Breast epithelium (tissue), 3 donors: ENCODE measurements around the gene DEDD2.

ENCODE experiments used
- CTCF ChIP-seq, 3 donors: fragments of 450-650 bp; IDR thresholded peaks; one replicate each; pipeline ENCODE4 v1.5.1; 2016 to 2017; ENCODE audit warnings: antibody characterized with exemption in 3 of 3, mild to moderate bottlenecking in 3 of 3, moderate library complexity in 3 of 3
- POLR2A ChIP-seq: fragments of 450-650 bp; IDR thresholded peaks from one replicate; pipeline ENCODE4 v1.6.1; 2016; ENCODE audit warnings: antibody characterized with exemption, mild to moderate bottlenecking, moderate library complexity
- POLR2AphosphoS5 ChIP-seq, 3 donors: sonication (generic); formaldehyde crosslinking; IDR thresholded peaks; one replicate each; pipeline ENCODE4 v1.6.1; 2017; ENCODE audit warnings: antibody characterized with exemption in 3 of 3

DNA sequence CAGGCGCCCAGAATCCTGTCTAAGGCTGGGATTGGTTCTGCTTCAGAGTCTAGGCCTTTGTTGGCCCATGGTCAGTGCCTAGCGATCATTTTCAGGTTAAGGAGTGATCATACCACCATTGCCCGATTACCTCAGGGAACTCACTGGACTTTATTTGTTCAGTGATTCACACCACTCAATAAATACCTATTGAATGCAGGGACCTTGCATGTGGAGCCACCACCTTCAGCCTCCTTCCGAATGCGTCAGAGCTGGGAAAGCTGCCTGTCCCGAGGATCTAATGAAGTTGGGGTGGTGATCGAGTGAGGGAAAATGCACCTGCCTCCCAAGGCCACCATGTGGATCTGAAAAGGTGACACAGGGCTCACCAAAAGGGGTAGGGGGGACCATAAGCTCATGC, 45.2 kb downstream of the DEDD2 start:
- TF ChIP-seq CTCF (IDR thresholded peaks at IDR 0.05) (no peak), POLR2AphosphoS5 (IDR thresholded peaks at IDR 0.05) (no peak), POLR2A (no peak)
